ENCODE measurements around the gene PCDHGA8.

PCDHGA8 gene

GRCh38 chr5:141440341-141440740, 47.9 kb downstream of the PCDHGA8 start:
- H3K9me3 ChIP-seq (ENCODE audit: low read length) = peaks cover 25% of the 10 kb centered on the region
- H3K27me3 ChIP-seq (ENCODE audit: insufficient read depth, low read length) = no peaks in the 10 kb centered on the region
- H3K4me3 ChIP-seq (ENCODE audit: low read length) = no peak overlapping the region
- H2AFZ ChIP-seq (ENCODE audit: low read depth, low read length) = no peak overlapping the region
- H3K36me3 ChIP-seq (ENCODE audit: insufficient read depth, low read length) = no peaks in the 10 kb centered on the region
- H3K4me1 ChIP-seq (ENCODE audit: insufficient read depth, low read length) = no peaks in the 10 kb centered on the region

GRCh38 chr5:141441571-141442170, 49.2 kb downstream of the PCDHGA8 start:
- Histone ChIP-seq H3K9me3 (ENCODE audit: low read length) (peaks cover 23% of the 10 kb centered on the region), H3K4me3 (ENCODE audit: low read length) (no peak overlapping the region), H3K36me3 (ENCODE audit: insufficient read depth, low read length) (no peaks in the 10 kb centered on the region), H3K27me3 (ENCODE audit: insufficient read depth, low read length) (no peaks in the 10 kb centered on the region), H3K4me1 (ENCODE audit: insufficient read depth, low read length) (no peaks in the 10 kb centered on the region), H2AFZ (ENCODE audit: low read depth, low read length) (no peak overlapping the region)

Data from neuron (in vitro differentiated cells).